ENCODE data around the gene PTPRN2.

The PTPRN2 gene

DNA sequence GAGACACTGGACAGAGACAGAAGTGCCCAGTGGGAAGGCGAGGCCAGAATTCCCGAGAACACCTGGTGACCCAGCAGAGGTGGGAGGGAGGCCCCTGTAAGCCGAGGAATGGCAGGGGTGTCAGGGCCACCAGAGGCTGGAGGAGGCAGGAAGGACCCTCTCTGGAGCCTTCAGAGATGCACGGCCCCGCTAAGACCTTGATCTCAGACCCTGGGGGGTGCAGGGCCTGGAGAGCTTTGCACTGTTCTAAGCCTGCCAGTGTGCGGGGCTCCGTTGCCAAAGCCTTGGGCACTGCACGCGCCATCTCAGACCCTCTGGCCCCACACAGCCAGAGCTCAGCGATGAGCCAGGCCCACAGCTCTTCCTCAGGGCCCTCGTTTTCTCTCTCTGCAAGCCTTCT is 557.1 kb downstream of the PTPRN2 start:
- no peak for DNase-seq

DNA sequence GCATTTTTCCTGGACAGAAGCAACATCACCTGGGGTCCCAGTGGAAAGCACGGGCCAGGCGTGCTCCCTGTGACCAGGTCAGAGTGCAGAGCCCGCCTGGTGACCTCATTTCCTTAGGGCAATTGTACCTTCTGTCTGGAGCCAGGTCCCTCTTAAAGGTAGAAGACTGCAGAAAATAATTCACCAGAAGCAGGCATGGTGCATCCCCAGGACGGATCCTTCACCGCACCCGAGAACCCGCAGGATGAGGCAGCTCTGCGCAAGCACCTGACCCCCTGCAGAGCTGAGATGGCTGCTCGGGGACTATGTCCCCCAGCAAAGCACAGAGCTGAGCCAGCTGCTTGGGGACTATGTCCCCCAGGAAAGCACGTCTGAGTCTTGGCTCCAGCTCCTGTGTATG is 557.6 kb downstream of the PTPRN2 start:
- no peak for DNase-seq

DNA sequence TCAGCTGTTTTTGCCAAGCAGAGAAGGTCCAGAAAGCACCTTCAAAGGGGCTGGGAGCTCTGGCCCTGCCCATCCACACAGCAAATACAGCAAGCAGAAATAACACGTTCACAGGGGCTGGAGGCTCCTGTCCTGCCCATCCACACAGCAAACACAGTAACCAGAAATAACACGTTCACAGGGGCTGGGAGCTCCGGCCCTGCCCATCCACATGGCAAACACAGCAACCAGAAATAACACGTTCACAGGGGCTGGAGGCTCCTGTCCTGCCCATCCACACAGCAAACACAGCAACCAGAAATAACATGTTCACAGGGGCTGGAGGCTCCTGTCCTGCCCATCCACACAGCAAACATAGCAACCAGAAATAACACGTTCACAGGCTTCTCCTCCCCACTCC is 558.1 kb downstream of the PTPRN2 start:
- no peak for DNase-seq

DNA sequence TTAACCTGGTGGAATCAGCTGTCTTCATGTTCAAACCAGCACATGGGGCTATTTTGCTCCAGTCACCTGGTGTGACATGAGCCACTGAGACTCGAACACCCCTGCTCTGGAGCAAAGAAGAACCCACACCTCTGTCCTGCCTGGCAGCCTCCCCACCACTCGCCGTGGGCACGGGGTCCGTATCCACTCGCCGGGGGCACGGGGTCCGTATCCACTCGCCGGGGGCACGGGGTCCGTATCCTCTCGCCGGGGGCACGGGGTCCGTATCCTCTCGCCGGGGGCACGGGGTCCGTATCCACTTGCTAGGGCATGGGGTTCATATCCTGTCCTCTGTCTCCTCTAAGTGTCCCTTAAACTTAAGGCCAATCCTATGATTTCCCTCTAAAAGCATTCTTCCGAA is 558.7 kb downstream of the PTPRN2 start:
- no peak for DNase-seq

DNA sequence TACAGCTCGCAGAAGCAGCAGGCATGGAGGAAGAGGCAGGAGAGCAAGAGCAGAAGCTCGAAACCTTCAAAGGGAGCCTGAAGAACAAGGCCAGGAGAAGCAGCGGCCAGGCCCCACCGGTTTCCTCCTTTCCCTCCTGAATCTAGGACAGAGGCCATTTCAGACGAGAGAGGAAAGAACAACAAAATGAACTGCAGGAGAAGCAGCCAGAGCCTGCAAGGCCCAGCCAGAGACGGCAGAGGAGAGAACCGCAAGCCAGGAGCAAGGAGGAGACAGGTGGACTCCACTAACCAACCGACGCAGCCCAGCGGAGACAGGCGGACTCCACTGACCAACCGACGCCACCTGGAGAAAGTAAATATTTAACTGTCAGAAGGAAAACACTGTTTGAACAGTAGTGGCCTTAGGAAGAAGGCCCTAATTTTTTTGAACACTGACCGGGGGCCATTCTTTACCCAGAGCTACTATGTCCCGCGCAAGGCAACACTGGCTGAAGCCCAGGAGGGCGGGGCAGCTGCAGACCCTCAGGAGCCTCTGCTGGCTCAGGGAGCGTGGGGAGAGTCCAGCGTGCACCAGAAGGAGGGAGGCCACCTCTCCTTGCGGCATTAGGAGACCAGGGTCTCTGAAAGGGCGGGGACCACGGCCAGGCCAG is 559.2 kb downstream of the PTPRN2 start:
- DNase-seq = no peak

DNA sequence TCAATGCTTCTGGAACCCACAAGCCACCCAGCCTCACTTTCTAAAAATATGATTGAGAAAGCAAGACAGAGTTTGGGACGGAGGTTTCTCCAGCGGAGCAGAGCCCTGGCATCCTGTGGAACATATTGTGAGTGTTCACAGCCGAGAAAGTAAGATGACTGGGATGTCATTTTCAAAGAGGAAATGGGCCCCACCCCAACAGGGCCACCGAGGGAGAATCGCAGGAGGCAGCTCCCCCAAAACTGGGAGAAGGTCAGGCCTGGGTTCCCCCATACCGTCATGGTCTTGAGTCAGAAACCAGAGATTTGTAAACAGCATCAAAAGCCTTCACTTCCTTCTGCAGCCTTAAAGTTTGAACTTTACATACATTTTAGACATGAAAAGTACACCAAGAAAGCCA is 560.0 kb downstream of the PTPRN2 start:
- DNase-seq = no peak

DNA sequence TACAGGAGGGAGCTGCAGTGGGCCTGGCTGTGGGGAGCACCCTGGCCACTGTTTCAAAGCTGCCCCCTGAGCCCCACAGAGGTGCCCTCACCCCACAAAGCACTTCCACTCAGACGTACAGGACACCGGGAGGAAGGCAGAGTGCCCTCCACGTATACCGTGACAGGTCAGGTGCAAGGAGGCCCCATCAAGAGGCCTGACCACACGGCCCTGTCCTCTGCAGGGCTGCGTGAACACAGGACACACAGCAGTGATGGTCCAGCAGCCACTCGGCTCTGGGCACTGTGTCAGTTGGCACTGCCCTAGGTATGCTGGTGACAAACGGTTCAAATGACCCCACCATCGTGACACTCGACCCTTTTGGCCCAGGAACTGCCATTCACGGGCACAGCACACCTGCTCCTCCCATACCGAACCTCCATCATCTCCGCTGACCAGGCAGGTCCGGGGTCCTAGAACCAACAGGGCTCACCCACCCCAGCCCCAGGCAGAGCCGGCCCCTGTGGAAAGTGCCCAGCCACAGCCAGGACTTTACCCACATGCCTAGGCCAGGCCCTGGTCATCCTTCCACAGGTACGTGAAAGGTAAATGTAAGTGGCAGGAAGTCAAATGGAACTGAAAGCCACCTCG is 560.9 kb downstream of the PTPRN2 start:
- no peak for DNase-seq

DNA sequence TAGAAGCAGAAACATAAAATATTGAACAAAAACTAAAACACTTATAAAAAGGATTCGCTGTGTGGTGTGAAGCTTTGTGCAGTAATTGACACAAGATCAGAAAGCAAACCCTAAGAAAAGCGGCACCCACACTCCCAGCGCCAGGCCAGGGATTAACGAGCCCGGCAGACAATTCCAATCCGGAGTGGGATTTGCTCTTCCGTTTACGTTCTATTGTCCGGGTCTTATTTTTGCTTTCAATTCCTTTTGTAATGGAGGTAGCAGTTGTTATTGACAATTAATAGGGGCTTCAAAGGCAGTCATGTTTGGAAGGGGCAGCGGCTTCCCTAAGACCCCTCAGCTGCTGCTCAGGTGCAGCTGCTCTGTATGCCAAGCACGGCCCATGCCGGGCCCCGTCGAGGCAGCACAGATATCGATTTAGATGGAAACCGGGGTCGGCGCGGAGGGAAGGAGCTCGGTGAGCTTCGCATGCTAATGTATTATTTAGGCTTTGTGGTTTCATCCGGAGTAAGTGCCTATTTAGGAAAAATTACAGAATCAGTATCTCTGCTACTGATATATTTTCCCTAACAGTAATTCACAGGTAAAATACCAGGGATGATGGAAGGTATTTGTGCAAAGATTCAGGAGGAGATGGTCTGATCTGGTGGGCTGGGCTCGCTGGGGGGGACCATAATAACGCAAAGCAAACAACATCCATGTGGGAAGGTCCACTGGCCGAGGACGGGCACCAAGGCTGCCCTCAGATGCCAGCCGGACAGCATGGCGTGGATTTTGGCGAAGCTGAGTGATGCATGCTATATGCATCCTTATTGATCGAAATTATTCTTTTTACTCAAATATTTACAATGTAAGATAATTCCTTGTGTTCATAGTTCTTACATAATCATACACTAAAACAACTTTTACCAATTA is 561.7 kb downstream of the PTPRN2 start:
- DNase-seq = no peak

DNA sequence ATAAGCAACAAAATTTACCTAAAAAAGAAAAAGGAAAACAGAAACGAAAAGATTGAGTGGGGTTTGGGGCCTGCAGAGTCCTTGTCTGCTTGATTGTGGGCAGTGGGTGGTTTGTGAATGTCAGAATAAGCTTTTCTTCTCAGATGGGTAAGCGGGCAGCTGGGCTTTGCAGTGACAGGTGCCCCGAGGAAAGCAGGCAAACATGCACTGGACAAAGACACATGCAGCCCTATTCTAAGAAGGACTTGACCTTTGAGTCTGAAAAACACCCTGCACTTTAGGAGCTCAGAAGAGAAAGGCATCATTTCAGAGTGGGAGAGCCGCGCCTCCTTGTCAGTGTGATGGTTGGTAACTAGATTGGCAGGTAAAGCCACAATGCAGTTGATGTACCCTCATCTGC is 562.7 kb downstream of the PTPRN2 start:
- DNase-seq = no peak

DNA sequence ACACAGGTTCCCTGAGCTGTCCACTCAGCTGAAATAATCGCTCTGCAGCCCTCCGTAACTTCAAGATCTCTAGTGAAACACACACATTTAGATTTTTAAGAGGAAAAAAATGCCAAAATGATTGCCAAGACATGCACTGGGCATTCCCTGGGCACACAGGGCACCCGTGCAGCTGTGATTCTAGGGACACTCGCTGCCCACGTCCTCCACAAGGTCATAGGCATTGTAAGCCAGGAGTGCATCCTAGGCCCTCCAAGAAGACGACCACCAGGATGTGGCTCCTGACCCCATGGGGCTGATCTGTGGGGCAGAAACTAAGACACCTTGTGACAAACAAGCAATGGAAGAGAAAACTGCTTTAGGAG is 563.3 kb downstream of the PTPRN2 start:
- no peak for DNase-seq

DNA sequence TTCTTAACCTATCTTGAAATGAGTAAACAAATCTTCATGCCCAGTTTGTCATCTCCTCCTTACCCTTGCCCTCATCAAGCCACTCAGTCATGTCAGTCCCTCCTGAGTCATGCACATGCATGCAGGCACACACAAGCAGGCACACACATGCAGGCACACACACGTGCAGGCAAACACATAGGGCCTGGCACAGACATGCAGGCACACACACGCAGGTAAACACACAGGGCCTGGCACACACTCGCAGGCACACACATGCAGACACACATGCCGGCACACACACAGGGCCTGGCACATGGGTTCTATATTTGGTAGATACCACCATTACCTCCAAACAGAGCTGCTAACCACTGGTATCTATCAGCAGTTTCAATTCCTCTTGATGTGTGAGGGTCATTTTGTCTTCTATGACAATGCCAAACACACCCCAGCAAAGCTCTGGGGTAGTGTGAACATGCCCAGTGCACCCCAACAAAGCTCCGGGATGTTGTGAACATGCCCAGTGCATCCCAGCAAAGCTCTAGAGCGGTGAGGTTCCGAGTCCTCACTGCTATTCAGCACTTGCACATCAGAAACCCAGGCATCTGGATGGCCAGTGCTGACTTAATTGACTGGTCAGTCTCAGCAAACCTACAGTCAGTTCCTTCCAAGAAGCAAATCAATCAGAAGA is 563.8 kb downstream of the PTPRN2 start:
- DNase-seq = no peak

DNA sequence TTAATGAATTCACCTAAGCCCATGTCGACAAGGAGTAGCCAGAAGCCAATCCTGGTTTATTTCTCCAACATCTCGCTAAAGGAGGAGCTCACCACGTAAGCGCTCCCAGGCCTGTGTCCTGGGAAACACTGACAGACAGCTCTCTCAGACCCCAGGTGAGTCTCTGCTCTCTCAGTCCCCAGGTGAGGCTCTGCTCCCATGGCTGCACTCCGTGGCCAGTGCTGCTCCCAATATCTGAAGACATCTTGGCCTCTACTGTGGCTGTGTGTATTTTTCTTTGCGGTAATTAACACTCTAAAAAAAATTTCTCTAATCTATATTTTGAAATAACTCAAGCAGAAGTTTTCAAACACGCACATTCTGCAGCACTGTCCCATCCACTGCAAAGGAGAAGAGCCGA is 564.5 kb downstream of the PTPRN2 start:
- DNase-seq = no peak

DNA sequence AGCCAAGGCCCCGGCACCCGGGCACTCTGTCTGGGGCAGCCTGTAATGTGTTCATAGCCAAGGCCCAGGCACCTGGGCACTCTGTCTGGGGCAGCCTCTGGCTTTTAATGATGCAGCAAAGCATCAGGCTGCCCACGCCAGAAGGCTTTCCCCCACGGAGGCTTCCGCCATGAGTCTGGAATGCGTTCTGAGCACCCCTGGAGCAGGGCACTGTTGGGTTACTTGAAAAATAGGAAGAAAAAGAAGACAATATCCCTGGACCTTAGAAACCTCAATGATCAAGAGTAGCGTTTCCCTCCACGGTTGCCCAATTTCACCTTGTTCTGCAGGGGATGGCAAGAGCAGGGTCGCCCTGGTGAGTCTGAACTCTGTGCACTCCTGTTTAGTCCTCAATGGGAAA is 565.0 kb downstream of the PTPRN2 start:
- DNase-seq = no peak

DNA sequence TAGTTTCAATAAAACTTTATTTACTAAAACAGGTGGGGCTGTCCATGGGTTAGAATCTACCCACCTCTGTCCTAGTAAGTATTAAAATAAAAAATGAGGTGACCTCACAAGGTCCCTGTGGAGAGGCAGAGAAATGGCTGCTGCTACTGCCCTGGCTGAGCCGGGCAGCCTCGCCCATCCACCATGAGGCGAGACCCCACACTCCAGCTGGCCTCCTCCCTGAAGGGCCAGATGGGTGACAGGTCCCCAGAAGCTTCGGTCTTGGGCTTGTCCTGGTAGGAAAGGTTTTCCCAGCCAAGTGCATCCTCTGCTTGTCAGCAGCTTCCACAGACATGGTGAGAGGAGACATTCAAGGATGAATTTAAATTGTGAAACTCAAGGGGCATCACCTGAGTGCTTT is 565.8 kb downstream of the PTPRN2 start:
- no peak for DNase-seq

DNA sequence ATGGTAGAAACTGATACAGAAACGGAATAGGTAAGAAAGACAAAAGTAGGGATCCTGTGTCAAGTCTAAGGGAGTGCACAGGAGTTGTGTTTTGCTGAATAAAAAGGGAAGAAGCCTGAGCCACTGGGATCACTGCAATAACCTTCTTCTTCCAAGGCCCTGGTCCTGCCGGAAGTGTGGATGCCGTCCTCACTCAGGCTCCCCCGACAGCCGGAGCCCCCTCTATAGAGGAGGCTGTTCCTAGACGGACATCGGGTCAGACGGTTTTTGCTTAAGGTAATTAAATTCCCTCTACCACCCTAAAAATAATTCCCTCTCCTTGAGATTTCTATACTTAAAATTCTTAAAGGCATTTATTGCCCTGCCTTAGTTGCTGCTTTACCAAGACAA is 566.9 kb downstream of the PTPRN2 start:
- DNase-seq = no peak

DNA sequence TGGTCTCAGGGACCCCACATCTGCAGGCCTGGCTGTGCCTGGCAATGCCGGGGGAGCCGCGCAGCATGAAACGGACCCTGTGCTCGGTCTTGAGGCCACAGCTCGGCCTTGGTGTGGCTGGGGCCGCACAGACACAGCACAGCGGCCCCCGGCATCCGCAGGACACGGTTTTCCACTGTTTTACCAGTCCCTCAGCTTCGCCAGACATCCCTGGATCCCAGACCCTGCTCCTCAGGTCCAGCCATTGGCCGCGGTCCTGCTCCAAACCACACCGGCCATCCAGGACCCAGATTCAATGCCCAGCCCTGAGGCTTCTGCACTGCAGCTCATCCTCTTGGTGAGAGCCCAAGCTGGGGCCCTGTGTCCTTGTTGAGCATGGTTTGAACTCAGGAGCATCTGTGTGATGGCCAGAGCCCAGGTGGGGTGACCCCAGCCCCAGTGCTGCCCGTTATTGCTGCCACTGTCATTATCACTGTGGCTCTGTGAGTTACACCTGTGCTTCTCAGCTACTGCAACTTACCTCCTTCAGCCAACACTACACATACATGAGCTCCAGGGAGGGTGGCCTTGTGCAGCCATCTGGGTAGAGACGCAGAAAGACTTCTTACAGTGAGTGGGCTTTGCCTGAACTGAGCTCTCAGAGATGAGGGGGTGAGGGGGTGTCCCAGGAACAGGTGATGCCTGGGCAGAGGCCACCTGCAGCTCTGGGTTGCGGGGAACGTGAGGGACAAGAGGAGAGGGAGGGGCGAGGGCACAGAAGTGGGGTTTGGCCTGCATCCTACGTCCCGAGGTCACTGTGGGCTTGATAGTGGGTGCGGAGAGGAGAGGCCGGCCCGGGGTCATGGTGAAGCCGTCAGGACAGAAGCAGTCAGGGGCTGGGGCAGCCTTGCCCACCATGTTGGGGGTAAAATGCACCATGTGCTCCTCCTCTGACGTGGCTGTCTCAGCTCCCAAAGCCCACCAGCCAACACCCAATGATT is 567.6 kb downstream of the PTPRN2 start:
- DNase-seq = no peak

DNA sequence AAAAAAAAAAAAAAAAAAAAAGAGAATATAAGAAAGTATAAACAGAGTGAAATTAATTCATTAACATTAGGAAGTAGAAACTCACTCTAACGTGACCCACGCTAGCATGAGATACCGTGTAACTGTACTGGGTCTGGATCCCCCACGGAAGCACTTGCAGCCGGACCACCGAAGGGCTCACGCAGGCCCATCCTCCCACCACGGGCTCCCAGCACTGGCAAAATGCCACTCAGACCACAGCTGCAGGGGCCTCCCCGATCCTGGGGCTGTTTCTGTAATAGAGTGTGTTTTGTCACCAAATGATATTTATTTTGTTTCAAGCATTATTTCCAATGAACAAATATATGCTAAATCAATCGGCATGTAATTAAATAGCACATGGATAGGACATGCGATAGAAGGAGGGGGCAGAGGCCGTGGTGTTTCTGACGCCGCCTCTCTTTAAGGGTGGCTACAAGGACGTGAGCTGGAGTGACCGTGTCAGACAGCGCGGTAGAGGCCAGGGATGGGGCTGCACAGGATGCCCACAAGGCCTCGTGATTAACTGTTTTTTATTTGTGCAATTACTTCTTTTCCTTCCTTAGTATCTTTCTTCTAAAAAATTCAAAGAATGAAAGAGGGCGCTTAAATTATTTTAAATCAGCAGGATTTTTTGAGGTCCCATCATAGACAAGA is 568.5 kb downstream of the PTPRN2 start:
- DNase-seq = no peak

DNA sequence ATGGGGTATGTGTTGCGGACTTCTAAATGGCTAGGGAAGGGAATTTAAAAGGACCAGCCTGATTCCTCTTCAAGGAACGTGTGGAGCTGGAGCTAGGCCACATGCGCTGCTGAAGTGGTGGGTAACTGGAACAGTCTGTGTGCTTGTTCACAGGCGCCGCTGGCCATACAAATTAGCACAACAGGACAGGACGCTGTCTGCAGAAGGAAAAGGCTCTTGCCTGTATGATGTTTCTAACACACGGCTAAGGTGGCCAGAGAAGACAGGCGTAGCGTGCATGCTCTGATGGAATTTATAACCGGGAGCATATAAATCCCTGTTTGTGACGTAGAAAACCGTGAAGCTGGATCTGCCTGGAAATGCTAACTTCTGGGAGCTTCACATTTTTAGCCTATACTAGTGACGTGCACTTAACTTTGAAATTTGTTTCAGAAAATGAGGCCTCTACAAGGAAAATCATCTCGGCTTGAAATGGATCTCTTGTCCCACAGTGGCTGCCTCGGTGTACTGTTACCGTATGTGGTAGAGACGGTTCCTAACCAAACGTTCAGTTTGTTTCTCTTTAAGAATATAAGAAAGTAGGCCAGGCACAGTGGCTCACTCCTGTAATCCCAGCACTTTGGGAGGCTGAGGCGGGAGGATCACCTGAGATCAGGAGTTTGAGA is 569.4 kb downstream of the PTPRN2 start:
- DNase-seq = no peak

DNA sequence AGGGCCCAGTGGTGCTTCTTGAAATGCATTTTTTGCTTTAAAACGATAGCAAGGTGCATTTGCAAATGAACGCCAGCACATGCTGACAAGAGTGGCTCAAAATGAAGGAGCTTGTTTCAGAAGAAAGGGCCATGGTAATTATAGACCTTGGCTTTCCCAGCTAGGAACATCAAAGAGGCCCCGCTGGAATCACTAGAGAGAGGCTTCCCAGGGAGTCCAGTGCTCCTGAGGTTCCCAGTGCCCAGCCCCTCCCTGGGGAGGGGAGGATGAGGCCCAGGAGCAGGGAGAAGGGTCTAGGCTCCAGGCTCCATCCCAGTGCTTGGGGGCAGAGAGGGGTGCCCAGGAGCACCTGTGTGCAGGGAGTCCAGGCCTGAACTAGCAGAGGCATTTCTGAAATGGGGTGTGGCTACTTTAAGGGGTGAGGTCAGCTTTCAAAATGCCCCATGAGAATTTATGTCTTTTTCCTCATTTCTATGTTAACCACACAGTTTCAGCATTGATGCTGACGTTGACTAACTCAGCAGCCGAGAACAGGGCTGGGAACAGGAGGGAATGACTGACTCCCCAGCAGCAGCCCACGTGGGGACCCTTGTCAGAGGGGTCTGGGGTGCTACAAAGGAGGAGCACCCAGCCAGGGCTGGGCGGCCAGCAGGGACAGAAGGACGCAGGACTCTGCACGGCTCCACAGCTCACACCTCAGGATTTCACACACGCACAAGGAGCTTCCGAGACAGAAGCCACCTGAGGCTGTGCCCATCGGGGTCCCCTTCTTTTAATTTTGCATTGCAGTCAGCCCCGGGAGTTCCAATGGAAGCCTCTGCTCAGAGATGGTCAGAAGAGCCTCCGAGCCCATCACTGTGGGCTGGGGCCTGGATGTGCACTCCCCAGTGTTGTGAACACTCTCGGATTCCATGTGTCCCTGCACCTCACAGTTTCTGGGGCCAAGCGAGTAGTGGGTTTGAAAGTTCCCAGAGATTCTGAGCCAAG is 570.2 kb downstream of the PTPRN2 start:
- no peak for DNase-seq

All from stimulated activated CD4-positive, alpha-beta T cell treated with anti-CD3 and anti-CD28 coated beads, Interleukin-4, amount 100 ng/mL, for 1 hour (primary cell).